Neural crest cell (in vitro differentiated cells): ENCODE results near the gene PTGER1. TPM values are rescaled to one million over a fixed set of nuclear protein-coding genes. Genes with fewer than 3 reads are reported as not detected.
A peak's percentile ranks its signal among the peaks of the same experiment; 100 is the strongest.

ENCODE experiments used
- DNase-seq: peaks from one replicate; pipeline ENCODE4 v3.0.0; 2021; ENCODE audit warnings: low read depth, mixed read lengths, low spot score
- H3K27ac Mint-ChIP-seq: one replicate; pipeline ENCODE4 v1.8.0; 2021; ENCODE audit warnings: mild to moderate bottlenecking, mixed read lengths; ENCODE audit not compliant: unreplicated experiment
- H3K27me3 Mint-ChIP-seq: 2 replicates; pipeline ENCODE4 v1.8.0; 2021; ENCODE audit warnings: low read depth, mild to moderate bottlenecking, mixed read lengths
- H3K36me3 Mint-ChIP-seq: 2 replicates; pipeline ENCODE4 v1.8.0; 2021; ENCODE audit warnings: low read depth, mild to moderate bottlenecking, mixed read lengths
- H3K4me1 Mint-ChIP-seq: 2 replicates; pipeline ENCODE4 v1.8.0; 2021; ENCODE audit warnings: mixed read lengths
- H3K4me3 Mint-ChIP-seq: one replicate; pipeline ENCODE4 v1.8.0; 2021; ENCODE audit warnings: mild to moderate bottlenecking, mixed read lengths
- H3K9me3 Mint-ChIP-seq: 2 replicates; pipeline ENCODE4 v1.8.0; 2021; ENCODE audit warnings: mixed read lengths
- CTCF ChIP-seq: fragments of 200-600 bp; sonication (generic); conservative IDR thresholded peaks from 2 replicates; pipeline ENCODE4 v1.5.0; 2021; ENCODE audit warnings: antibody characterized with exemption, mild to moderate bottlenecking
- long read RNA-seq: library from polyadenylated mRNA; unstranded; transcript quantifications from one replicate; pipeline ENCODE4 v2.0.0, GENCODE V29; 2020
- total RNA-seq: library from RNA; stranded (reverse); gene quantifications from 2 replicates; pipeline ENCODE4 v1.2.1, GENCODE V29; 2021

PTGER1 gene
- total RNA-seq, result 0.27 and 0.40 TPM in 2 replicates
- long read RNA-seq, result 0 reads

DNA sequence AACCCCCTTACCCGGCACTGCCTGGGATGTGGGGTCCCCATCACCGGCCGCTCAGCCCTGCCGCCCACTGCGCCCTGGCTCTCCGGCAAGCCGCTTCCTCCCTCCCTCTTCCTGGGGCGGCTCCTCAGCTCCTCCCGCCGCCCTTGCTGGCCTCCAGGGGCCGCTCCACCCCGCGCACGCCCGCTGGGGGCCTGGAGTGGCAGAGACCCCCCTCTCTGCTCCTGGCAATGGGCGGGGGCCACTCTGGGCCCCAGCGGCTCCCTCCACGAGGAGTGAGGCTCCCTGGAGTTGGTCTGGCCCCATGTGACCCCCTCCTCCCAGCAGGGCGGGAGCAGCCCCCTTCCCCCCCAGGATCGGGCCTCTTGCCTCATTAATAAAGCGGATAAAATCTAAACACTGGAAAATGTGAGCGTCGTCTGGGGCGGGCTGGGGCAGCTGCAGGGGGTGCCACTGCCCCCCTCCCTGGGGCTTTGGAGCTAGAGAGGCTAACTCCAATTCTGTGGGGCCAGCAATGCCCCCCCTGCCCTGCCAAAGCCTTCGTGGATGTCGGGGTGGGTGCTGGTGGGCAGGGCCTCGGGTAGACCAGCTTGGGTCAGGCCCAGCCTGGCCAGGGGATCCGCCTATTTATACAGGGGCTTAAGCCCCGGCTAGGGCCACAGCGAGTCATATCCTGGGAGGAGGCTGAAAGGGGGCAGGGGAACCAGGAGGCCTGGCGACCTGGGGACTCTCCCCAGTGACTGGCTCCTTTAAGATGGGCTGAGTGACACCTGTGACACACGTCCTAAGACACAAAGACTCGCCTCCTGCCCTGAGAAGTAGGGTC is at the start of gene PTGER1:
Gene PTGER1, minus strand, starts transcription at position 104 of the 823 bp plus-strand sequence. CDS start 1,034 bp downstream, outside the sequence.
- TF ChIP-seq CTCF, result peak; percentile 52
- Mint-ChIP-seq H3K27me3 (peaks cover 9% of the 10 kb centered on the region), H3K36me3 (peaks cover 2% of the 10 kb centered on the region), H3K4me3 (peak within 1 kb of the TSS; percentile 44), H3K9me3 (no peaks in the 10 kb centered on the region), H3K27ac (no peak within 1 kb of the TSS), H3K4me1 (peaks cover 16% of the 10 kb centered on the region)
- no peak for DNase-seq

DNA sequence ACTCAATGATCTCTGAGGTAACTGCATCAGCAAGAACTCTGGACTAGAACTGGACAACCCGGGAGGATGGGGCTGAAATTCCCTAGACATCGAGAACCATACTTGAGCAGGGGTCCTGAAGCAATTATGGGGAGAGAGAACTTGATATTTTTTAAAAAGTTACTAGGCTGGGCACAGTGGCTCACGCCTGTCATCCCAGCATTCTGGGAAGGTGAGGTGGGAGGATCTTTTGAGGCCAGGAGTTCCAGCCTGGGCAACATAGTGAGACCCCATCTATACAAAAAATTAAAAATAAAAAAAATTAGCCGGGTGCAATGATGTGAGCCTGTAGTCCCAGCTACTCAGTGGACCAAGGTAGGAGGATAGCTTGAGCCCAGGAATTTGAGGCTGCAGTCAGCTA is 45.4 kb upstream of the PTGER1 start:
- no peak for DNase-seq
- Mint-ChIP-seq H3K27ac (peak overlapping the region; percentile 96), H3K27me3 (peaks cover 2% of the 10 kb centered on the region), H3K36me3 (peaks cover 12% of the 10 kb centered on the region), H3K9me3 (no peaks in the 10 kb centered on the region), H3K4me3 (peak overlapping the region; percentile 97), H3K4me1 (peaks cover 44% of the 10 kb centered on the region)
- TF ChIP-seq CTCF, result no peak

GRCh38 chr19:14519860-14520407 is 44.8 kb upstream of the PTGER1 start:
- H3K27me3 Mint-ChIP-seq, result peaks cover 2% of the 10 kb centered on the region
- H3K4me1 Mint-ChIP-seq, result peaks cover 50% of the 10 kb centered on the region
- peak overlapping the region; percentile 97 for H3K4me3 Mint-ChIP-seq
- peaks cover 17% of the 10 kb centered on the region for H3K36me3 Mint-ChIP-seq
- no peak for DNase-seq
- peak overlapping the region; percentile 96 for H3K27ac Mint-ChIP-seq
- TF ChIP-seq CTCF, result no peak
- H3K9me3 Mint-ChIP-seq, result no peaks in the 10 kb centered on the region

GRCh38 chr19:14519245-14519859 is 44.2 kb upstream of the PTGER1 start:
- no peak for DNase-seq
- TF ChIP-seq CTCF, result no peak
- Mint-ChIP-seq H3K4me3 (peak overlapping the region; percentile 97), H3K4me1 (peaks cover 55% of the 10 kb centered on the region), H3K36me3 (peaks cover 21% of the 10 kb centered on the region), H3K9me3 (no peaks in the 10 kb centered on the region), H3K27ac (peak overlapping the region; percentile 96), H3K27me3 (peaks cover 2% of the 10 kb centered on the region)

- DNase-seq, result no peak
- peak within 1 kb of the TSS; percentile 97 for H3K4me3 Mint-ChIP-seq
- peaks cover 57% of the 10 kb centered on the region for H3K4me1 Mint-ChIP-seq
- H3K36me3 Mint-ChIP-seq, result peaks cover 25% of the 10 kb centered on the region
- TF ChIP-seq CTCF, result no peak
- H3K9me3 Mint-ChIP-seq, result no peaks in the 10 kb centered on the region
- peaks cover 2% of the 10 kb centered on the region for H3K27me3 Mint-ChIP-seq
- H3K27ac Mint-ChIP-seq, result peak within 1 kb of the TSS; percentile 98
These were observed 42.8 kb upstream of the PTGER1 start, which contains the start of gene DNAJB1 for GRCh38 chr19:14517840-14518505. TSS of gene DNAJB1 (minus strand) at chr19:14518397. CDS start at chr19:14518349, 48 bp downstream.
